Endothelial cell of umbilical vein (primary cell): ENCODE data around the gene AUTS2.

Experiments used
- POLR2A ChIP-seq: IDR thresholded peaks from 2 replicates; pipeline ENCODE4 v1.6.1; 2012; ENCODE audit warnings: low read depth, mild to moderate bottlenecking, control low read depth, low read length
- TF ChIP-seq, protein P1 (sequence below): IDR thresholded peaks from 2 replicates; pipeline ENCODE4 v1.6.1; 2011; ENCODE audit not compliant: insufficient read depth, insufficient read length

DNA sequence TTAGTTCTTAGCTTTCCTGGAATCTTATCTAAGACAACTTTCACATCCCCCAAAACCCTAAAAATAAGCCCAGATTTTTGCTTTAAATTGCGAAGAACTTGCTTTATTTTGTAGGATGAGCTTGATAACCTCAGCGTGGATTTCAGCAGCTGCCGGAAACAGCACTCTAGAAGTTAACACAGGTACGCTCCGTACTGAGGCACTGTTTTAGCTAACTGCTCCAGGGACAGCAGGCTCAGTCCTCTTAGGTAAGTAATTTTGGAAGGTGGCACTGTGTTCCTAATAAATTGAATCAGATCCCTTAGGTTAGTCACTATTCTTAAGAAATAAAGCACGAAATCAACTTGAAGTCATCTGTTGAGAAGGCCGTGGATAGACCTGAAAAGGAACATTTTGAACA is 2.2 kb upstream of the AUTS2 start:
- TF ChIP-seq, protein P1, sequence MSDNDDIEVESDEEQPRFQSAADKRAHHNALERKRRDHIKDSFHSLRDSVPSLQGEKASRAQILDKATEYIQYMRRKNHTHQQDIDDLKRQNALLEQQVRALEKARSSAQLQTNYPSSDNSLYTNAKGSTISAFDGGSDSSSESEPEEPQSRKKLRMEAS, result no peak
- no peak for TF ChIP-seq POLR2A
